Measurements from ENCODE around the gene OR4F15.

- TF ChIP-seq, protein P1, sequence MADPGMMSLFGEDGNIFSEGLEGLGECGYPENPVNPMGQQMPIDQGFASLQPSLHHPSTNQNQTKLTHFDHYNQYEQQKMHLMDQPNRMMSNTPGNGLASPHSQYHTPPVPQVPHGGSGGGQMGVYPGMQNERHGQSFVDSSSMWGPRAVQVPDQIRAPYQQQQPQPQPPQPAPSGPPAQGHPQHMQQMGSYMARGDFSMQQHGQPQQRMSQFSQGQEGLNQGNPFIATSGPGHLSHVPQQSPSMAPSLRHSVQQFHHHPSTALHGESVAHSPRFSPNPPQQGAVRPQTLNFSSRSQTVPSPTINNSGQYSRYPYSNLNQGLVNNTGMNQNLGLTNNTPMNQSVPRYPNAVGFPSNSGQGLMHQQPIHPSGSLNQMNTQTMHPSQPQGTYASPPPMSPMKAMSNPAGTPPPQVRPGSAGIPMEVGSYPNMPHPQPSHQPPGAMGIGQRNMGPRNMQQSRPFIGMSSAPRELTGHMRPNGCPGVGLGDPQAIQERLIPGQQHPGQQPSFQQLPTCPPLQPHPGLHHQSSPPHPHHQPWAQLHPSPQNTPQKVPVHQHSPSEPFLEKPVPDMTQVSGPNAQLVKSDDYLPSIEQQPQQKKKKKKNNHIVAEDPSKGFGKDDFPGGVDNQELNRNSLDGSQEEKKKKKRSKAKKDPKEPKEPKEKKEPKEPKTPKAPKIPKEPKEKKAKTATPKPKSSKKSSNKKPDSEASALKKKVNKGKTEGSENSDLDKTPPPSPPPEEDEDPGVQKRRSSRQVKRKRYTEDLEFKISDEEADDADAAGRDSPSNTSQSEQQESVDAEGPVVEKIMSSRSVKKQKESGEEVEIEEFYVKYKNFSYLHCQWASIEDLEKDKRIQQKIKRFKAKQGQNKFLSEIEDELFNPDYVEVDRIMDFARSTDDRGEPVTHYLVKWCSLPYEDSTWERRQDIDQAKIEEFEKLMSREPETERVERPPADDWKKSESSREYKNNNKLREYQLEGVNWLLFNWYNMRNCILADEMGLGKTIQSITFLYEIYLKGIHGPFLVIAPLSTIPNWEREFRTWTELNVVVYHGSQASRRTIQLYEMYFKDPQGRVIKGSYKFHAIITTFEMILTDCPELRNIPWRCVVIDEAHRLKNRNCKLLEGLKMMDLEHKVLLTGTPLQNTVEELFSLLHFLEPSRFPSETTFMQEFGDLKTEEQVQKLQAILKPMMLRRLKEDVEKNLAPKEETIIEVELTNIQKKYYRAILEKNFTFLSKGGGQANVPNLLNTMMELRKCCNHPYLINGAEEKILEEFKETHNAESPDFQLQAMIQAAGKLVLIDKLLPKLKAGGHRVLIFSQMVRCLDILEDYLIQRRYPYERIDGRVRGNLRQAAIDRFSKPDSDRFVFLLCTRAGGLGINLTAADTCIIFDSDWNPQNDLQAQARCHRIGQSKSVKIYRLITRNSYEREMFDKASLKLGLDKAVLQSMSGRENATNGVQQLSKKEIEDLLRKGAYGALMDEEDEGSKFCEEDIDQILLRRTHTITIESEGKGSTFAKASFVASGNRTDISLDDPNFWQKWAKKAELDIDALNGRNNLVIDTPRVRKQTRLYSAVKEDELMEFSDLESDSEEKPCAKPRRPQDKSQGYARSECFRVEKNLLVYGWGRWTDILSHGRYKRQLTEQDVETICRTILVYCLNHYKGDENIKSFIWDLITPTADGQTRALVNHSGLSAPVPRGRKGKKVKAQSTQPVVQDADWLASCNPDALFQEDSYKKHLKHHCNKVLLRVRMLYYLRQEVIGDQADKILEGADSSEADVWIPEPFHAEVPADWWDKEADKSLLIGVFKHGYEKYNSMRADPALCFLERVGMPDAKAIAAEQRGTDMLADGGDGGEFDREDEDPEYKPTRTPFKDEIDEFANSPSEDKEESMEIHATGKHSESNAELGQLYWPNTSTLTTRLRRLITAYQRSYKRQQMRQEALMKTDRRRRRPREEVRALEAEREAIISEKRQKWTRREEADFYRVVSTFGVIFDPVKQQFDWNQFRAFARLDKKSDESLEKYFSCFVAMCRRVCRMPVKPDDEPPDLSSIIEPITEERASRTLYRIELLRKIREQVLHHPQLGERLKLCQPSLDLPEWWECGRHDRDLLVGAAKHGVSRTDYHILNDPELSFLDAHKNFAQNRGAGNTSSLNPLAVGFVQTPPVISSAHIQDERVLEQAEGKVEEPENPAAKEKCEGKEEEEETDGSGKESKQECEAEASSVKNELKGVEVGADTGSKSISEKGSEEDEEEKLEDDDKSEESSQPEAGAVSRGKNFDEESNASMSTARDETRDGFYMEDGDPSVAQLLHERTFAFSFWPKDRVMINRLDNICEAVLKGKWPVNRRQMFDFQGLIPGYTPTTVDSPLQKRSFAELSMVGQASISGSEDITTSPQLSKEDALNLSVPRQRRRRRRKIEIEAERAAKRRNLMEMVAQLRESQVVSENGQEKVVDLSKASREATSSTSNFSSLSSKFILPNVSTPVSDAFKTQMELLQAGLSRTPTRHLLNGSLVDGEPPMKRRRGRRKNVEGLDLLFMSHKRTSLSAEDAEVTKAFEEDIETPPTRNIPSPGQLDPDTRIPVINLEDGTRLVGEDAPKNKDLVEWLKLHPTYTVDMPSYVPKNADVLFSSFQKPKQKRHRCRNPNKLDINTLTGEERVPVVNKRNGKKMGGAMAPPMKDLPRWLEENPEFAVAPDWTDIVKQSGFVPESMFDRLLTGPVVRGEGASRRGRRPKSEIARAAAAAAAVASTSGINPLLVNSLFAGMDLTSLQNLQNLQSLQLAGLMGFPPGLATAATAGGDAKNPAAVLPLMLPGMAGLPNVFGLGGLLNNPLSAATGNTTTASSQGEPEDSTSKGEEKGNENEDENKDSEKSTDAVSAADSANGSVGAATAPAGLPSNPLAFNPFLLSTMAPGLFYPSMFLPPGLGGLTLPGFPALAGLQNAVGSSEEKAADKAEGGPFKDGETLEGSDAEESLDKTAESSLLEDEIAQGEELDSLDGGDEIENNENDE (IDR thresholded peaks at IDR 0.05; ENCODE audit: insufficient replicate concordance, low read length), result no peak
- TF ChIP-seq CTCF (IDR thresholded peaks at IDR 0.05; ENCODE audit: control extremely low read depth in 1 of 3, insufficient read depth in 1 of 3, low read depth in 1 of 3, low read length in 3 of 3), result no peak
- TF ChIP-seq EP300 (IDR thresholded peaks at IDR 0.05; ENCODE audit: borderline replicate concordance in 1 of 2, low read depth in 2 of 2, low read length in 2 of 2), result no peak
- TF ChIP-seq RNF2 (IDR thresholded peaks at IDR 0.05; ENCODE audit: borderline replicate concordance, low read depth, low read length, missing control alignments, poor library complexity, severe bottlenecking), result no peak
- TF ChIP-seq POLR2AphosphoS5 (IDR thresholded peaks at IDR 0.05; ENCODE audit: low read depth, low read length), result no peak
- TF ChIP-seq, protein P2, sequence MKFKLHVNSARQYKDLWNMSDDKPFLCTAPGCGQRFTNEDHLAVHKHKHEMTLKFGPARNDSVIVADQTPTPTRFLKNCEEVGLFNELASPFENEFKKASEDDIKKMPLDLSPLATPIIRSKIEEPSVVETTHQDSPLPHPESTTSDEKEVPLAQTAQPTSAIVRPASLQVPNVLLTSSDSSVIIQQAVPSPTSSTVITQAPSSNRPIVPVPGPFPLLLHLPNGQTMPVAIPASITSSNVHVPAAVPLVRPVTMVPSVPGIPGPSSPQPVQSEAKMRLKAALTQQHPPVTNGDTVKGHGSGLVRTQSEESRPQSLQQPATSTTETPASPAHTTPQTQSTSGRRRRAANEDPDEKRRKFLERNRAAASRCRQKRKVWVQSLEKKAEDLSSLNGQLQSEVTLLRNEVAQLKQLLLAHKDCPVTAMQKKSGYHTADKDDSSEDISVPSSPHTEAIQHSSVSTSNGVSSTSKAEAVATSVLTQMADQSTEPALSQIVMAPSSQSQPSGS (IDR thresholded peaks at IDR 0.05; ENCODE audit: low read length), result no peak
- TF ChIP-seq, protein P3, sequence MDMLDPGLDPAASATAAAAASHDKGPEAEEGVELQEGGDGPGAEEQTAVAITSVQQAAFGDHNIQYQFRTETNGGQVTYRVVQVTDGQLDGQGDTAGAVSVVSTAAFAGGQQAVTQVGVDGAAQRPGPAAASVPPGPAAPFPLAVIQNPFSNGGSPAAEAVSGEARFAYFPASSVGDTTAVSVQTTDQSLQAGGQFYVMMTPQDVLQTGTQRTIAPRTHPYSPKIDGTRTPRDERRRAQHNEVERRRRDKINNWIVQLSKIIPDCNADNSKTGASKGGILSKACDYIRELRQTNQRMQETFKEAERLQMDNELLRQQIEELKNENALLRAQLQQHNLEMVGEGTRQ (IDR thresholded peaks at IDR 0.05; ENCODE audit: low read length), result no peak
- TF ChIP-seq EGR1 (IDR thresholded peaks at IDR 0.05; ENCODE audit: borderline replicate concordance, low read depth, low read length), result no peak
- no peak for TF ChIP-seq CEBPB (IDR thresholded peaks at IDR 0.05; ENCODE audit: low read depth, low read length)
- TF ChIP-seq RFX5 (IDR thresholded peaks at IDR 0.05; ENCODE audit: borderline replicate concordance, low read depth, low read length), result no peak
- no peak for TF ChIP-seq CHD1 (IDR thresholded peaks at IDR 0.05; ENCODE audit: low read depth, low read length)
- TF ChIP-seq SAP30 (IDR thresholded peaks at IDR 0.05; ENCODE audit: insufficient read depth, insufficient replicate concordance, low read length), result no peak
- TF ChIP-seq CHD2 (IDR thresholded peaks at IDR 0.05; ENCODE audit: low read length), result no peak
Measured at GRCh38 chr15:101803209-101803608, 8.8 kb upstream of the OR4F15 start, which contains the start of gene OR4F6.
